NOMO-1 treated with dmso at 0.1 percent for 144 hours (cell line): ENCODE measurements around the gene MGAT3.

Source experiments
- DNase-seq: peaks from one replicate; lab custom pipeline; 2025; ENCODE audit not compliant: unreplicated experiment; lab: John Stamatoyannopoulos, UW

MGAT3 gene

GRCh38 chr22:39448205-39449054 is 8.4 kb upstream of the MGAT3 start:
- DNase-seq = no peak

- no peak for DNase-seq
Measured at GRCh38 chr22:39449708-39450107, 7.1 kb upstream of the MGAT3 start.

GRCh38 chr22:39450258-39450955 is 6.4 kb upstream of the MGAT3 start:
- DNase-seq = no peak

- DNase-seq = no peak
Measured at GRCh38 chr22:39452740-39453040, 4.1 kb upstream of the MGAT3 start.

- no peak for DNase-seq
Measured at GRCh38 chr22:39453765-39454378, 2.9 kb upstream of the MGAT3 start.

- no peak for DNase-seq
Measured at GRCh38 chr22:39454385-39454871, 2.4 kb upstream of the MGAT3 start.

- DNase-seq = no peak
Measured at GRCh38 chr22:39457198-39457555, 365 bp downstream of the MGAT3 start.

GRCh38 chr22:39457556-39458443 is 988 bp downstream of the MGAT3 start:
- no peak for DNase-seq

- DNase-seq = no peak
Measured at GRCh38 chr22:39458444-39459083, 1.8 kb downstream of the MGAT3 start.

GRCh38 chr22:39459681-39460080 is 2.9 kb downstream of the MGAT3 start:
- no peak for DNase-seq

GRCh38 chr22:39462443-39463221 is 5.8 kb downstream of the MGAT3 start:
- DNase-seq = no peak

- DNase-seq = no peak
Measured at GRCh38 chr22:39463277-39463676, 6.5 kb downstream of the MGAT3 start.

GRCh38 chr22:39463931-39464390 is 7.1 kb downstream of the MGAT3 start:
- DNase-seq = no peak

GRCh38 chr22:39466228-39467006 is 9.6 kb downstream of the MGAT3 start:
- DNase-seq = no peak

- DNase-seq = no peak
Measured at GRCh38 chr22:39467390-39467895, 10.6 kb downstream of the MGAT3 start.

GRCh38 chr22:39468487-39469325 is 11.9 kb downstream of the MGAT3 start:
- DNase-seq = no peak

- no peak for DNase-seq
Measured at GRCh38 chr22:39469326-39469680, 12.5 kb downstream of the MGAT3 start.
